Right renal cortex interstitium (tissue), 3 donors: ENCODE results near the gene SLC18B1. TPM values are rescaled to one million over a fixed set of nuclear protein-coding genes. Genes with fewer than 3 reads are reported as not detected.

ENCODE experiments used
- DNase-seq, 3 donors: peaks; one replicate each; pipeline ENCODE4 v3.0.0-alpha.2; 2013; ENCODE audit warnings: low read depth in 3 of 3, low spot score in 2 of 3
- polyA plus RNA-seq, 3 donors: library from polyadenylated mRNA; unstranded; fragments of 120-200 nt; gene quantifications; one replicate each; pipeline ENCODE4 v1.2.1, GENCODE V29; 2013; ENCODE audit not compliant: insufficient read length in 3 of 3

SLC18B1 gene
- polyA plus RNA-seq, 3 donors = 33.7 to 38.6 (median 35.9) TPM

- DNase-seq = no peak
Observed at GRCh38 chr6:132749111-132749510, 49.3 kb downstream of the SLC18B1 start.

- DNase-seq = no peak
Observed at GRCh38 chr6:132748446-132748845, 50.0 kb downstream of the SLC18B1 start.

- no peak for DNase-seq
Observed at GRCh38 chr6:132746048-132746447, 52.4 kb downstream of the SLC18B1 start.

- no peak for DNase-seq
Observed at GRCh38 chr6:132742495-132742894, 55.9 kb downstream of the SLC18B1 start.

- DNase-seq = no peak
Observed at GRCh38 chr6:132741281-132741680, 57.2 kb downstream of the SLC18B1 start.

- no peak for DNase-seq
Observed at GRCh38 chr6:132736239-132736638, 62.2 kb downstream of the SLC18B1 start.

- DNase-seq = no peak
Observed at GRCh38 chr6:132734694-132735236, 63.7 kb downstream of the SLC18B1 start.

- no peak for DNase-seq
Observed at GRCh38 chr6:132733814-132734213, 64.6 kb downstream of the SLC18B1 start.

GRCh38 chr6:132733283-132733682, 65.2 kb downstream of the SLC18B1 start:
- no peak for DNase-seq

GRCh38 chr6:132731086-132731485, 67.4 kb downstream of the SLC18B1 start:
- DNase-seq = no peak

- no peak for DNase-seq
Observed at GRCh38 chr6:132730560-132730959, 67.9 kb downstream of the SLC18B1 start.

GRCh38 chr6:132728616-132729015, 69.8 kb downstream of the SLC18B1 start:
- no peak for DNase-seq

GRCh38 chr6:132726608-132726975, 71.8 kb downstream of the SLC18B1 start:
- DNase-seq = no peak

GRCh38 chr6:132725947-132726607, 72.4 kb downstream of the SLC18B1 start:
- no peak for DNase-seq

- DNase-seq = no peak
Observed at GRCh38 chr6:132725471-132725870, 73.0 kb downstream of the SLC18B1 start.

- no peak for DNase-seq
Observed at GRCh38 chr6:132719736-132720448, 78.5 kb downstream of the SLC18B1 start.

Other genes starting within 250 kb of the SLC18B1 start
- not detected for gene TAAR8, start 246.0 kb downstream of the SLC18B1 start, polyA plus RNA-seq
- gene TAAR6, start 228.3 kb downstream of the SLC18B1 start, polyA plus RNA-seq = under 1 TPM in 1 of 3 donors, not detected in 2; 0.15 TPM
- not detected for gene TAAR5, start 208.9 kb downstream of the SLC18B1 start, polyA plus RNA-seq
- not detected for gene TAAR2, start 174.4 kb downstream of the SLC18B1 start, polyA plus RNA-seq
- under 1 TPM in 2 of 3 donors, not detected in 1; 0.19 to 0.31 TPM for gene TAAR1, start 139.5 kb downstream of the SLC18B1 start, polyA plus RNA-seq
- gene VNN1, start 84.6 kb downstream of the SLC18B1 start, polyA plus RNA-seq = under 1 TPM; 0.10 to 0.21 (median 0.18) TPM
- gene VNN2, start 40.7 kb downstream of the SLC18B1 start, polyA plus RNA-seq = 1 to 10 TPM; 2.8 to 3.4 (median 2.9) TPM
- gene RPS12, start 15.9 kb upstream of the SLC18B1 start, polyA plus RNA-seq = 1,000 to 10,000 TPM; 1,991 to 2,071 (median 1,993) TPM